Measurements from ENCODE around the gene FBXL19. TPM values are rescaled to one million over a fixed set of nuclear protein-coding genes. Genes with fewer than 3 reads are reported as not detected.

FBXL19 gene
- total and polyA plus RNA-seq, 8 donors, result 11.2 to 26.8 (median 19.5) TPM

DNA sequence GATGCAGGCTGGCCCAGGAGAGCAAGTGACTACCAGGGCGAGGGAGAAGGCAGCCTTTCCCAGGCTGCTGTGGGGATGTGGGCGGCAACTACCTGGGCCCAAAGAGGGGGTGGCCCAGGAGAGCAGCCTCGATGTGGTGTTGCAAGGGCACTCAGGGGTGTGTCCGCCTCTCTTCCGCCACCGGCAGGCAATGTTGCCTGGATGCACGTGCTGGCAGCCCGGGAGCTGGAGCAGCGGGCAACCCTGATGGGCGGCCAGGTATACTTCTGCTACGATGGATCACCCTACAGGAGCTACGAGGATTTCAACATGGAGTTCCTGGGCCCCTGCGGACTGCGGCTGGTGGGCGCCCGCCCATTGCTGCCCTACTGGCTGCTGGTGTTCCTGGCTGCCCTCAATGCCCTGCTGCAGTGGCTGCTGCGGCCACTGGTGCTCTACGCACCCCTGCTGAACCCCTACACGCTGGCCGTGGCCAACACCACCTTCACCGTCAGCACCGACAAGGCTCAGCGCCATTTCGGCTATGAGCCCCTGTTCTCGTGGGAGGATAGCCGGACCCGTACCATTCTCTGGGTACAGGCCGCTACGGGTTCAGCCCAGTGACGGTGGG lies 64.3 kb downstream of the FBXL19 start:
- peaks cover 5 to 16% of the 10 kb centered on the region in 2 donors for H3K4me1 ChIP-seq
- H3K4me3 ChIP-seq, result no peak overlapping the region
- no peaks in the 10 kb centered on the region for H3K9me3 ChIP-seq
- DNase-seq (no peak), ATAC-seq (no peak)
- TF ChIP-seq, protein P1, sequence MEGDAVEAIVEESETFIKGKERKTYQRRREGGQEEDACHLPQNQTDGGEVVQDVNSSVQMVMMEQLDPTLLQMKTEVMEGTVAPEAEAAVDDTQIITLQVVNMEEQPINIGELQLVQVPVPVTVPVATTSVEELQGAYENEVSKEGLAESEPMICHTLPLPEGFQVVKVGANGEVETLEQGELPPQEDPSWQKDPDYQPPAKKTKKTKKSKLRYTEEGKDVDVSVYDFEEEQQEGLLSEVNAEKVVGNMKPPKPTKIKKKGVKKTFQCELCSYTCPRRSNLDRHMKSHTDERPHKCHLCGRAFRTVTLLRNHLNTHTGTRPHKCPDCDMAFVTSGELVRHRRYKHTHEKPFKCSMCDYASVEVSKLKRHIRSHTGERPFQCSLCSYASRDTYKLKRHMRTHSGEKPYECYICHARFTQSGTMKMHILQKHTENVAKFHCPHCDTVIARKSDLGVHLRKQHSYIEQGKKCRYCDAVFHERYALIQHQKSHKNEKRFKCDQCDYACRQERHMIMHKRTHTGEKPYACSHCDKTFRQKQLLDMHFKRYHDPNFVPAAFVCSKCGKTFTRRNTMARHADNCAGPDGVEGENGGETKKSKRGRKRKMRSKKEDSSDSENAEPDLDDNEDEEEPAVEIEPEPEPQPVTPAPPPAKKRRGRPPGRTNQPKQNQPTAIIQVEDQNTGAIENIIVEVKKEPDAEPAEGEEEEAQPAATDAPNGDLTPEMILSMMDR (IDR thresholded peaks at IDR 0.05), result no peak
- no peak overlapping the region for H3K27ac ChIP-seq
- peaks cover 0 to 9% of the 10 kb centered on the region in 2 donors for H3K27me3 ChIP-seq
- intact Hi-C loops (cut with DNase I), result loop anchor here in 1 of 2 donors (10.0 kb wide), 2 partner anchors 447 to 877 kb away; no protein-coding TSS in a partner anchor
- peaks cover 0 to 40% of the 10 kb centered on the region in 2 donors for H3K36me3 ChIP-seq

DNA sequence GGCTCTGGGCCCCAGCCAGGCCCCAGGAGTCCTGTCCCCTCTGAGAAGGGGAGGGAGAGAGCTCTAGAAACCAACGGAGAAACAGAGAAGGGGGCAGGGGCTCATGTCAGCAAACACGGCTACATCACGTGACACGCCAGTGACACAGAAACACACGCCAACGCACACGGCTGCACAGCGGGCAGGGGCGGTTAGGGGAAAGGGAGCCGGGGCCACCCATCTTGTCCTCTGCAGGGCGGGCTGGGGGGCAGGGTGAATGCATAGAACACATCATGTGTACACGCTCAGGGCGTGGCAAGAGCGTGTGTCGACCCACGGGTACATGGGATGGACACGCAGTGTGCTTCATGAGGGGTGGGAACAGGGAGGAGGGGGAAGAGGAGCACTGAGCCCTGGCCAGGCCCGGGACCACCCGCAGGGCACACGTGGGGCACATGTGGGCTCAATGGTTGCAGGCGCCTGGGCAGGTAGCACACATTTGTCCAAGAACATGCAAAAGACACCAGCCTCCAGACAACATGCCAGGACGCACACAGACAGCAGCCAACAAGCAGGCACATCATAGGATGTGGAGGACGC lies 66.2 kb downstream of the FBXL19 start:
- intact Hi-C loops (cut with DNase I), result loop anchor here in 1 of 2 donors (10.0 kb wide), 2 partner anchors 445 to 875 kb away; no protein-coding TSS in a partner anchor
- Histone ChIP-seq H3K36me3 (peaks cover 0 to 21% of the 10 kb centered on the region in 2 donors), H3K27me3 (peaks cover 0 to 9% of the 10 kb centered on the region in 2 donors), H3K4me1 (peaks cover 5 to 17% of the 10 kb centered on the region in 2 donors), H3K9me3 (no peaks in the 10 kb centered on the region), H3K4me3 (no peak overlapping the region), H3K27ac (no peak overlapping the region)
- ATAC-seq (no peak), DNase-seq (no peak)
- TF ChIP-seq, protein P1 (IDR thresholded peaks at IDR 0.05), result no peak

DNA sequence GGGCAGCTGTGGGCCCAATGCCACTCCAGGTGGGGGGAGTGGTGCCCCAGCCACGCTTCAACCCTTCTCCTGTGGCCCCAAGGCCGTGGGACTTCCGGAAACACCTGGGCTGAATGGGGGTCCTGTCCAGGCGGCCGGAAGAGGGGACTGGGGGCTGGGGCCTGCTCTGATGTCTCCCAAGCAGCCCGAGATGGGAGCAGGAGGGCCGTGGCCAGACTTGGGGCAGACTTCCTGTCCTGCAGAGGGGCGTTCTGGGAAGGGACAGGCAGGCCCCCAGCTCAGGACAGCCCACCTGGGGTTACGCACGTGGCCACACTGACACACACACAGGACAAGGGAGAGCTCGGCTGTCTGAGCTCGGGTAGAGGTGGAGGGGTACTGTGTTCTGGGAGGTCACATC lies 66.7 kb downstream of the FBXL19 start:
- H3K4me3 ChIP-seq, result no peak overlapping the region
- H3K36me3 ChIP-seq, result peaks cover 0 to 18% of the 10 kb centered on the region in 2 donors
- no peak overlapping the region for H3K27ac ChIP-seq
- peaks cover 5 to 14% of the 10 kb centered on the region in 2 donors for H3K4me1 ChIP-seq
- TF ChIP-seq, protein P1 (IDR thresholded peaks at IDR 0.05), result no peak
- DNase-seq, result no peak
- H3K9me3 ChIP-seq, result no peaks in the 10 kb centered on the region
- peaks cover 0 to 9% of the 10 kb centered on the region in 2 donors for H3K27me3 ChIP-seq
- intact Hi-C loops (cut with DNase I), result no loop called here
- no peak for ATAC-seq

DNA sequence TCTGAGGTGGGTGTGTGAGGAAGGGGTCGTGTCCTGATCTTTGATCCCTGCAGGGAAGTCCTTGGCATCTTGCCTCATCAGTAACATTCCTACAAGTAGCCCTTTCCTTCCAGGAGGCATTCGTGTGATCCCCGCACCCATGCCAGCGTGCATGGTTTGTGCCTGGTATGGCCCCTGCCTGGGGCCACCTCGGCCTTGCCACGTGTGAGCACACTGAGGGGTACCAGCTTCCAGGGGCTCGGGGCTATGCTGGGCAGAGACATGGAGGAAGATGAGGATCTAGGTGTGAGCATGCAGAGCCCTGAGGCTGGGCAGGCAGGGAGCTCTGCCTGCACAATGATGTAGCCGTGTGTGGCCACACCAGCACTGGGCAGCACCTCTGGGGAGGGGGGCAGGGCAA lies 67.7 kb downstream of the FBXL19 start:
- no peak for DNase-seq
- TF ChIP-seq, protein P1 (IDR thresholded peaks at IDR 0.05), result no peak
- Histone ChIP-seq H3K4me3 (no peak overlapping the region), H3K9me3 (no peaks in the 10 kb centered on the region), H3K4me1 (peaks cover 0 to 7% of the 10 kb centered on the region in 2 donors), H3K36me3 (peaks cover 0 to 18% of the 10 kb centered on the region in 2 donors), H3K27me3 (peaks cover 0 to 11% of the 10 kb centered on the region in 2 donors), H3K27ac (no peak overlapping the region)
- intact Hi-C loops (cut with DNase I), result no loop called here
- ATAC-seq, result no peak

DNA sequence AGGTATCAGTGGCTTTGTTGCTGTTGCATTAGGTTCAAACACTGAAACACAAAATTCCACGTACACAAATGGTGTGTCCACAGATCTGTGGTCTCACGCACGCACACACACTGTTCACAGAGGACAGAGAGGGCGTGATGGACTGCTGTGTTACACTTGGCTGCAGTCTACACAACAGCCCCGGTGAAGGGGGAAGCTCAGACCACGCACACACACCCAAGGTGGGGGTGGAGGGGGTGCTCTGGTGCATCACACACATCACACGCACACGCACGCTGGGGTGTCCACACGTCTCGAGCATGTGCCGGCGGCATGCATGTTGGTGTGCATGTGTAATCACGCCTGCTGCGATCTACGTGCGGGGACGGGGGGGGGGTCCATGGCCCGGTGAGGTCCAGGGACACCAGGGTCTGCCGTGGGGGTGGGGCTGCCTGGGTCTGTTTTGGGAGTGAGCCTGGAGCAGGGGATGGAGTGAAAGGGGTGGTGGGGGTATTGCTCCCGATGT lies 69.0 kb downstream of the FBXL19 start:
- Histone ChIP-seq H3K27me3 (peaks cover 0 to 24% of the 10 kb centered on the region in 2 donors), H3K27ac (no peak overlapping the region), H3K36me3 (peaks cover 0 to 8% of the 10 kb centered on the region in 2 donors), H3K4me1 (peaks cover 5 to 15% of the 10 kb centered on the region in 2 donors), H3K4me3 (no peak overlapping the region), H3K9me3 (no peaks in the 10 kb centered on the region)
- TF ChIP-seq, protein P1 (IDR thresholded peaks at IDR 0.05), result no peak
- ATAC-seq (no peak), DNase-seq (no peak)
- intact Hi-C loops (cut with DNase I), result no loop called here

Data from left lung (tissue), 10 donors.